AG09319 (cell line): Measurements from ENCODE around the gene NCKAP5L.
"Not testable (repeated sequence)": the region's sequence is repeated elsewhere in the genome, so short reads cannot be mapped to it uniquely, and the experiment has no call there.

Experiments used
- DNase-seq: peaks from one replicate; pipeline ENCODE4 v3.0.0-alpha.2; 2010; ENCODE audit warnings: low read depth; ENCODE audit errors: extremely low read depth
- CTCF ChIP-seq: IDR thresholded peaks from 2 replicates; pipeline ENCODE4 v1.5.1; 2011; ENCODE audit warnings: low read depth, mild to moderate bottlenecking, inconsistent platforms, low read length, moderate library complexity

The NCKAP5L gene

GRCh38 chr12:49784756-49785409 lies 43.3 kb downstream of the NCKAP5L start:
- TF ChIP-seq CTCF = no peak
- no peak for DNase-seq

- TF ChIP-seq CTCF = no peak
- peak; percentile 88 for DNase-seq
Observed at GRCh38 chr12:49783917-49784676, 44.1 kb downstream of the NCKAP5L start.

GRCh38 chr12:49780914-49781313 lies 47.3 kb downstream of the NCKAP5L start:
- DNase-seq = not testable (repeated sequence)

- no peak for TF ChIP-seq CTCF
- no peak for DNase-seq
Observed at GRCh38 chr12:49779581-49779980, 48.6 kb downstream of the NCKAP5L start.

GRCh38 chr12:49777800-49778748 lies 50.1 kb downstream of the NCKAP5L start:
- TF ChIP-seq CTCF = peak; percentile 89
- no peak for DNase-seq

GRCh38 chr12:49777341-49777740 lies 50.9 kb downstream of the NCKAP5L start:
- no peak for DNase-seq
- TF ChIP-seq CTCF = no peak

- no peak for TF ChIP-seq CTCF
- no peak for DNase-seq
Observed at GRCh38 chr12:49776858-49777257, 51.4 kb downstream of the NCKAP5L start.
